Heart right ventricle (tissue), 16 donors: Measurements from ENCODE around the gene RFX8. TPM values are rescaled to one million over a fixed set of nuclear protein-coding genes. Genes with fewer than 3 reads are reported as not detected.

Source experiments
- ATAC-seq, 8 donors: fragments of 200-7000 bp; cut with Tn5 transposase; one replicate each; pipeline ENCODE4 v1.9.1; 2020; ENCODE audit warnings: mild to moderate bottlenecking in 8 of 8, moderate library complexity in 8 of 8, moderate number of reproducible peaks in 1 of 8
- DNase-seq, 2 donors: peaks; one replicate each; pipeline ENCODE4 v3.0.0-alpha.2; 2020
- H3K27ac ChIP-seq, 10 donors: fragments of 200-600 bp; sonication (generic) in 2 of 10; one replicate each; pipeline versions ENCODE4 v1.5.0 to v1.8.0; 2020 to 2022; ENCODE audit warnings: mild to moderate bottlenecking in 3 of 10
- H3K27me3 ChIP-seq, 7 donors: fragments of 200-600 bp; one replicate each; pipeline ENCODE4 v1.8.0; 2021 to 2022; ENCODE audit warnings: mild to moderate bottlenecking in 2 of 7
- H3K36me3 ChIP-seq, 9 donors: fragments of 200-600 bp; sonication (generic) in 1 of 9; one replicate each; pipeline versions ENCODE4 v1.5.0 to v1.8.0; 2020 to 2022; ENCODE audit warnings: mild to moderate bottlenecking in 2 of 9
- H3K4me1 ChIP-seq, 9 donors: fragments of 200-600 bp; sonication (generic) in 1 of 9; one replicate each; pipeline versions ENCODE4 v1.5.0 to v1.8.0; 2020 to 2022; ENCODE audit warnings: mild to moderate bottlenecking in 4 of 9
- H3K4me3 ChIP-seq, 10 donors: fragments of 200-600 bp; sonication (generic) in 2 of 10; one replicate each; pipeline versions ENCODE4 v1.5.0 to v1.8.0; 2020 to 2022; ENCODE audit warnings: mild to moderate bottlenecking in 7 of 10, moderate library complexity in 2 of 10
- H3K9me3 ChIP-seq, 11 donors: fragments of 200-600 bp in 10 of 11; sonication (generic) in 2 of 11; one replicate each; pipeline versions ENCODE4 v1.5.0 to v1.8.0; 2013 to 2022; ENCODE audit warnings: mild to moderate bottlenecking in 2 of 11, control low read depth in 1 of 11, moderate library complexity in 1 of 11
- CTCF ChIP-seq, 9 donors: fragments of 200-600 bp; sonication (generic) in 2 of 9; IDR thresholded peaks; one replicate each; pipeline versions ENCODE4 v1.5.0 to v1.8.0; 2021 to 2022; ENCODE audit warnings: antibody characterized with exemption in 9 of 9, mild to moderate bottlenecking in 5 of 9, moderate library complexity in 1 of 9
- WGBS, 2 donors: extraction: QIAGEN DNeasy Blood & Tissue Kit; methylation state at CpG; one replicate each; pipeline ENCODE4 v1.1.7; 2013; ENCODE audit warnings: inconsistent platforms in 1 of 2; 5-methylcytosine and 5-hydroxymethylcytosine counted together
- intact Hi-C, 10 donors: fragments of 100-400 bp; cut with DNase I; formaldehyde crosslinking; loops; one replicate each; pipeline versions ENCODE4 v1.11.1 to v1.14.2; 2022
- polyA plus RNA-seq, 2 donors: library from polyadenylated mRNA; stranded (reverse); fragments of 200-250 nt; gene quantifications; one replicate each; pipeline ENCODE4 v1.2.3, GENCODE V29; 2013
- total RNA-seq, 10 donors: library from RNA; stranded (reverse); fragmentation: NEBNext Ultra II Directional in 3 of 10; extraction: Animal tissue kit (Norgen Biotek cat#: 25700) in 3 of 10; gene quantifications; one replicate each; pipeline versions ENCODE4 v1.2.1 to v1.2.4, GENCODE V29; 2021 to 2023
- donor health status: Arrhythmogenic right ventricular cardiomyopathy.
- donor health status: ischemic (EF 13 %, LVEDD 7.1; RV severe dilation, severe dysfunction).
- donor health status: healthy with polysubstance abuse.
- donor health status: DM: no; HTN: yes; CAD: no.
- donor health status: DM: no; HTN: no; CAD: no.
- donor health status: ischemic (EF 25% LVEDD 6.9; RV normal size, moderate dysfunction).
- donor health status: ischemic (EF 25% LVEDD 5.7; RV mildly dilated, moderate dysfunction).
- donor health status: healthy.
- donor health status: DM: yes; HTN: yes; CAD: no.
- donor health status: Ischemic cardiomyopathy.
- donor health status: ischemic (EF 35%, LVEDD 5.7; RV mildly dilated, moderate dysfunction).
- donor health status: nonischemic (EF 11% LVEDD 7.7; RV severe dilation, severe dysfunction).
- donor health status: DM: yes; HTN: yes; CAD: no.
- donor health status: PGD.
- donor health status: ischemic (EF 29% LVEDD 5.4; RV normal size, mild dysfunction).
- donor health status: nonischemic (EF 23%, LVEDD 6.1; RV moderate dilation, normal function).

The RFX8 gene
- total and polyA plus RNA-seq, 12 donors: 0.15 to 0.44 (median 0.16) TPM; not detected in 5

- Histone ChIP-seq H3K4me3 (no peak overlapping the region), H3K4me1 (peaks cover 0 to 22% (median 7%) of the 10 kb centered on the region in 9 donors), H3K27ac (no peak overlapping the region), H3K36me3 (no peaks in the 10 kb centered on the region), H3K9me3 (no peaks in the 10 kb centered on the region), H3K27me3 (peaks cover 0 to 48% (median 18%) of the 10 kb centered on the region in 7 donors)
- WGBS, 2 donors: 64 to 76% methylated on average over 2 of the region's 2 CpGs
- DNase-seq: no peak
- no peak for ATAC-seq
- intact Hi-C loops: no loop called here
- TF ChIP-seq CTCF (IDR thresholded peaks at IDR 0.05): no peak
These were observed 92.5 kb downstream of the RFX8 start for GRCh38 chr2:101382442-101382841.

GRCh38 chr2:101380376-101380775, 94.5 kb downstream of the RFX8 start:
- Histone ChIP-seq H3K4me3 (no peak overlapping the region), H3K27me3 (peaks cover 0 to 27% (median 4%) of the 10 kb centered on the region in 7 donors), H3K4me1 (peaks cover 0 to 21% (median 3%) of the 10 kb centered on the region in 9 donors), H3K9me3 (no peaks in the 10 kb centered on the region), H3K27ac (no peak overlapping the region), H3K36me3 (no peaks in the 10 kb centered on the region)
- TF ChIP-seq CTCF (IDR thresholded peaks at IDR 0.05): no peak
- intact Hi-C loops: no loop called here
- 41 to 59% methylated on average over 11 of the region's 11 CpGs for WGBS, 2 donors
- ATAC-seq: peak; percentile 83 to 95 (median 93)
- DNase-seq: peak; percentile 43 to 74

GRCh38 chr2:101379091-101379490, 95.8 kb downstream of the RFX8 start:
- 89 to 91% methylated on average over 2 of the region's 2 CpGs for WGBS, 2 donors

GRCh38 chr2:101375653-101376052, 99.3 kb downstream of the RFX8 start:
- intact Hi-C loops: no loop called here
- Histone ChIP-seq H3K27ac (no peak overlapping the region), H3K9me3 (peaks cover 0 to 6% (median 0%) of the 10 kb centered on the region in 11 donors), H3K36me3 (no peaks in the 10 kb centered on the region), H3K4me1 (peaks cover 0 to 18% (median 5%) of the 10 kb centered on the region in 9 donors), H3K27me3 (no peaks in the 10 kb centered on the region), H3K4me3 (peak overlapping the region in 1 of 10 donors; percentile 9)
- ATAC-seq (peak in 5 of 8 donors; percentile 29 to 66 (median 50)), DNase-seq (peak in 1 of 2 donors; percentile 18)
- TF ChIP-seq CTCF (IDR thresholded peaks at IDR 0.05): no peak
- WGBS, 2 donors: 39 to 42% methylated on average over 9 of the region's 9 CpGs

More at GRCh38 chr2:101379091-101379490, 95.8 kb downstream of the RFX8 start:
- no peak overlapping the region for H3K4me3 ChIP-seq
- no peak for ATAC-seq
- no peaks in the 10 kb centered on the region for H3K36me3 ChIP-seq
- H3K27ac ChIP-seq: no peak overlapping the region
- H3K4me1 ChIP-seq: peaks cover 0 to 25% (median 5%) of the 10 kb centered on the region in 9 donors
- intact Hi-C loops: no loop called here
- no peak for TF ChIP-seq CTCF (IDR thresholded peaks at IDR 0.05)
- DNase-seq: no peak
- H3K27me3 ChIP-seq: peaks cover 0 to 15% (median 0%) of the 10 kb centered on the region in 7 donors
- H3K9me3 ChIP-seq: no peaks in the 10 kb centered on the region
